Parathyroid adenoma (tissue), 2 donors: ENCODE measurements around the gene ARMC2.
A peak's percentile ranks its signal among the peaks of the same experiment; 100 is the strongest.

Experiments
- H2AFZ ChIP-seq: fragments of 300-600 bp; sonication (generic); one replicate; pipeline ENCODE4 v1.7.0; 2017; ENCODE audit warnings: antibody characterized with exemption, mild to moderate bottlenecking
- H3K27ac ChIP-seq: fragments of 300-600 bp; sonication (generic); one replicate; pipeline ENCODE4 v1.7.0; 2017
- H3K27me3 ChIP-seq: fragments of 300-600 bp; sonication (generic); one replicate; pipeline ENCODE4 v1.7.0; 2017; ENCODE audit warnings: low read length; ENCODE audit not compliant: control insufficient read depth, insufficient read depth
- H3K36me3 ChIP-seq: fragments of 300-600 bp; sonication (generic); one replicate; pipeline ENCODE4 v1.7.0; 2017; ENCODE audit warnings: low read length; ENCODE audit not compliant: control insufficient read depth, insufficient read depth
- H3K4me1 ChIP-seq: fragments of 300-600 bp; sonication (generic); one replicate; pipeline ENCODE4 v1.7.0; 2017; ENCODE audit warnings: control low read depth
- H3K4me2 ChIP-seq: fragments of 300-600 bp; sonication (generic); one replicate; pipeline ENCODE4 v1.7.0; 2017; ENCODE audit warnings: low read length
- H3K4me3 ChIP-seq: fragments of 300-600 bp; sonication (generic); one replicate; pipeline ENCODE4 v1.7.0; 2017; ENCODE audit warnings: low read depth, low read length
- H3K79me2 ChIP-seq: fragments of 300-600 bp; sonication (generic); one replicate; pipeline ENCODE4 v1.7.0; 2017; ENCODE audit warnings: control low read depth
- H3K9ac ChIP-seq: fragments of 300-600 bp; sonication (generic); one replicate; pipeline ENCODE4 v1.7.0; 2017; ENCODE audit warnings: mild to moderate bottlenecking
- H3K9me3 ChIP-seq: fragments of 300-600 bp; sonication (generic); one replicate; pipeline ENCODE4 v1.7.0; 2017; ENCODE audit warnings: low read length; ENCODE audit not compliant: control insufficient read depth
- CTCF ChIP-seq: fragments of 300-600 bp; sonication (generic); IDR thresholded peaks from one replicate; pipeline ENCODE4 v1.7.0; 2017; ENCODE audit warnings: antibody characterized with exemption, mild to moderate bottlenecking
- donor health status: primary hyperparathyroidism.

Gene ARMC2

GRCh38 chr6:108958900-108959770 lies 110.9 kb downstream of the ARMC2 start:
- H3K36me3 ChIP-seq: no peaks in the 10 kb centered on the region
- no peaks in the 10 kb centered on the region for H3K79me2 ChIP-seq
- no peak overlapping the region for H3K4me2 ChIP-seq
- H3K4me3 ChIP-seq: no peak overlapping the region
- no peak overlapping the region for H3K27ac ChIP-seq
- H3K9ac ChIP-seq: no peak overlapping the region
- no peaks in the 10 kb centered on the region for H3K27me3 ChIP-seq
- no peak overlapping the region for H2AFZ ChIP-seq
- TF ChIP-seq CTCF: no peak
- no peaks in the 10 kb centered on the region for H3K9me3 ChIP-seq
- H3K4me1 ChIP-seq: peaks cover 18% of the 10 kb centered on the region

DNA sequence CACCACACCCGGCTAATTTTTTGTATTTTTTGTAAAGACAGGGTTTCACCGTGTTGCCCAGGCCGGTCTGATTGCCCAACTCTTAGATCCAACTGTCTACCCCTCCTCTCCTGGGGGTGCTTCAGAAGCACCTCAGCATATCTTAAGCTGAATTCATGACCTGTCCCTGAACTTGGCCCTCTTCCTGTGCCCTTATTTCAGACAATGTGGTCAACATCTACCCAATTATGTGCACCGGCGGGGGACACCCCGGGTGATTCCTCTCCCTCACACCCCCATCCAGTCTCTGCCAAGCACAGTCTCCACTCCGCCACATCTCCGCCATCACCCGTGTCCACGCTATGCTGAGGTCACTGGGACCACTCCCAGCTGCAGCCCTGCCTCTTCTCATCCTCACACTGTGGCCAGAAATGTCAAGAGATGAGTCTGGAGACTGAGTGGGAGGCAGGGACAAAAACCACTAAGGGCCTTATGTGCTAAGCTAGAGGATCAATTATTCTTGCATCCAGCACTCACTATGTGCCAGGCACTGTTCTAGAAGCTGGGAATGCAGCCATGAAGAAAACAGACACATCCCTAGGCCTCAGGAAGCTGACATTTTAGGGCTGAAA lies 111.9 kb downstream of the ARMC2 start:
- peak overlapping the region; percentile 7 for H2AFZ ChIP-seq
- no peaks in the 10 kb centered on the region for H3K79me2 ChIP-seq
- H3K36me3 ChIP-seq: no peaks in the 10 kb centered on the region
- H3K27ac ChIP-seq: no peak overlapping the region
- H3K4me3 ChIP-seq: no peak overlapping the region
- peaks cover 18% of the 10 kb centered on the region for H3K4me1 ChIP-seq
- H3K9me3 ChIP-seq: no peaks in the 10 kb centered on the region
- H3K27me3 ChIP-seq: no peaks in the 10 kb centered on the region
- TF ChIP-seq CTCF: no peak
- H3K9ac ChIP-seq: no peak overlapping the region
- no peak overlapping the region for H3K4me2 ChIP-seq

DNA sequence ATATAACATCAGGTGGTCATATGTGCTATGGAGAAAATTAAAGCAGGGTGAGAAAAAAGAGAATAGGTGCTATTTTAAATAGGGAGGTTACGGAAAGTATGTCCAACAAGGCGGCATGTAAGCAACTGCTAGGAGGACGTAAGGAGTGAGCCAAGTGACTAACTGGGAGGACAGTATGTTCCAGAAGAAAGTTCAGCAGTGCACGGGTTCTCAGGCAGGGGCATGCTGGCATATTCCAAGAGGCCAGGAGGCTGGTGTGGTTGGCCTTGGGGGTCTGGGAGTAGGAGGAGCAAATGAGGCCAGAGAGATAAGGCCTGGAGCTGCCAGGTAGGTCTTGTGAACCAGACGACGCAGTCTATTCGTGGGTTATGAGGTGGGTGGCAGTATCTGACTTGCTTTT lies 112.4 kb downstream of the ARMC2 start:
- H3K36me3 ChIP-seq: no peaks in the 10 kb centered on the region
- peaks cover 14% of the 10 kb centered on the region for H3K4me1 ChIP-seq
- H3K79me2 ChIP-seq: no peaks in the 10 kb centered on the region
- TF ChIP-seq CTCF: no peak
- H3K9ac ChIP-seq: no peak overlapping the region
- H3K27ac ChIP-seq: no peak overlapping the region
- no peak overlapping the region for H3K4me2 ChIP-seq
- H3K9me3 ChIP-seq: no peaks in the 10 kb centered on the region
- no peak overlapping the region for H2AFZ ChIP-seq
- H3K4me3 ChIP-seq: no peak overlapping the region
- H3K27me3 ChIP-seq: no peaks in the 10 kb centered on the region

DNA sequence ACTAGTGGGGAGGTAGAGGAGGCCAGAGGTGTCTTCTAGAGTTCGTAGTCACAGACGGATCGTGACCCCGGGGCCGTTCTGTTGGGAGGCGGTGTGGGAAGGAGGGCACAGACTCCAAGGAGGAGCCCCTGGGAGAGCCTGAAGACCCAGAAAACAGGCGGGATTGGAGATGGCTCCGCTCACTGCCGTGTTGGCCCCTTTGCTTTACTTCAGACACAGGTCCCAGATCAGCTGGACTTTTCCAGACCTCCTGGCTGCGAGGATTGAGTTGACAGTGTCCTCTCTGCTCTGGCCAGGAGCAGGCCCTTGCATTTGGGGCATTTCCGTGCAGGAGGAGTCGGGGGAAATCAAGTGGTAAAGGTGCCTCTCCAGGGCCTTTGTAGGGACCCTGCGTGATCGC lies 112.9 kb downstream of the ARMC2 start:
- Histone ChIP-seq H3K27me3 (no peaks in the 10 kb centered on the region), H3K36me3 (no peaks in the 10 kb centered on the region), H3K4me2 (no peak overlapping the region), H3K9ac (no peak overlapping the region), H3K4me1 (peaks cover 13% of the 10 kb centered on the region), H3K9me3 (no peaks in the 10 kb centered on the region), H3K79me2 (no peaks in the 10 kb centered on the region), H3K27ac (no peak overlapping the region), H2AFZ (no peak overlapping the region), H3K4me3 (no peak overlapping the region)
- TF ChIP-seq CTCF: no peak
